GM19035 (cell line): ENCODE measurements around the gene MARS1.

ENCODE experiments used
- ATAC-seq: cut with Tn5 transposase; IDR thresholded peaks from one replicate; pipeline ENCODE4 v1.9.1; 2021; ENCODE audit not compliant: unreplicated experiment

Gene MARS1

DNA sequence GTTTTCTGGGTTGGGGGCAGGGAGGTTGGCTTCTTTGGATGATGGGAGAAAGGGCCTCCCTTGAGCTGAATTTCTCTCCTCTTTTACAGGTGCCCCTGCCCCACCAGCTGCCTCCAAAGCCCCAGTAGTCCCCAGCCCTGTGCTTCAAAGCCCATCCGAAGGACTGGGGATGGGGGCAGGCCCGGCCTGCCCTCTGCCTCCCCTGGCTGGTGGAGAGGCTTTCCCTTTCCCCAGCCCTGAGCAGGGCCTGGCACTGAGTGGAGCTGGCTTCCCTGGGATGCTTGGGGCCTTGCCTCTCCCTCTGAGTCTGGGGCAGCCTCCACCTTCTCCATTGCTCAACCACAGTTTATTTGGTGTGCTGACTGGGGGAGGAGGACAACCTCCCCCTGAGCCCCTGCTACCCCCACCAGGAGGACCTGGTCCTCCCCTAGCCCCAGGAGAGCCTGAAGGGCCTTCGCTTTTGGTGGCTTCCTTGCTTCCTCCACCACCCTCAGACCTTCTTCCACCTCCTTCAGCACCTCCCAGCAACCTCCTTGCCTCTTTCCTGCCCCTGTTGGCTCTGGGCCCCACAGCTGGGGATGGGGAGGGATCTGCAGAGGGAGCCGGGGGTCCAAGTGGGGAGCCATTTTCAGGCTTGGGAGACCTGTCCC lies 38.7 kb downstream of the MARS1 start:
- ATAC-seq: no peak

DNA sequence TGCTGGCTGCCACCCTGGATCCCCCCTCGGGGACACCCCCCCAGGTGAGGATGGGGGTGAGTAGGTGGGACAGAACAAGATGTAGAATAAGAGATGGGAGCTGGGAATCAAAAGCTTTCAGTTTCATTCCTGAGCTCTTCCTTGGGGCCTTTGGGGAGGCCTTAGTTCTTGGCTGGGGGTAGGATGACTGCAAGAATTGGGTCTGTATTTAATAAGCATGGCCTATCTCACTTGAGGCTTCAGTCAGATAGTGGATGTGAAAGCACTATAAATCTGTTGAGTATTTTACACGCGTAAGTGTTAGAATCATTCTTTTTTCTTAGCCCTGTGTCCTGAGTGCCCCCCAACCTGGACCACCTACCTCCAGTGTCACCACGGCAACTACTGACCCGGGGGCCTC lies 39.3 kb downstream of the MARS1 start:
- ATAC-seq: no peak

DNA sequence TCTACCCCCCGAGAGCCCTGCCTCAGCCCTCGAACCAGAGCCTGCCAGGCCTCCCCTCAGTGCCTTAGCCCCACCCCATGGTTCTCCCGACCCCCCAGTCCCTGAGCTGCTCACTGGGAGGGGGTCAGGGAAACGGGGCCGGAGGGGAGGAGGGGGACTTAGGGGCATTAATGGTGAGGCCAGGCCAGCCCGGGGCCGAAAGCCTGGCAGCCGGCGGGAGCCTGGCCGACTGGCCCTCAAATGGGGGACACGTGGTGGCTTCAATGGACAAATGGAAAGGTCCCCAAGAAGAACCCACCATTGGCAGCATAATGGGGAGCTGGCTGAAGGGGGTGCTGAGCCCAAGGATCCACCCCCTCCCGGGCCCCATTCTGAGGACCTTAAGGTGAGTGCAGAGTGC lies 40.3 kb downstream of the MARS1 start:
- no peak for ATAC-seq

DNA sequence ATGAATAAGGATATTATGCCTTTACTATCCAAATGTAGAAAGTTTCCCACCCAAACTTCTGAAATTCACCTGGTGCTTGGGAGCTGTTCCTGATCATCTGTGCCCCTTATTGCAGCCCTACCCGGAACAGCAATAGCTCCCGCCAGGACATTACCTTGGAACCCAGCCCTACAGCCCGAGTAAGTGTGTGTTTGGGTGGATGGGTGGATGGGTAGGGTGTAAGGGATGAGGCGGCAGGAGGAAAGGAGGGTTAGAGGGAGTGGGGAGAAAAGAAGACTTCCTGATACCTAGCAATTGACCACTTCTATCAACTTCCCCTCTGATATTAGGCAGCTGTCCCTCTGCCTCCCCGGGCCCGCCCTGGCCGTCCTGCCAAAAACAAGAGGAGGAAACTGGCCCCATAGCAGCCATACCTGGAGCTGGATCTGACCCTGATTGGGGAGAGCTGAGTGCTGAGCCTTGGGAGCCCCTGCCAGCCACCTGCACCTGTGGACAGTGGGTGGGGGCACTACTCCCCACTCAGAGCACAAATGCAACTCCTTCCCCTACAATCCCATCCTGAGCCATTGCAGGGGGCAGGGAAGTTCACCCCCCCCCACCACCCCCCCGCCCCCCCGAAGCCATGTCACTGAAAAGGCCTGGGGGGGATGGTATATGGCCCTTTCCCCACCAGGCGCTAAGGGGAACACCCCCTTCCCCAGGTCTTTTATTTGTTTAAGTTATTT lies 41.1 kb downstream of the MARS1 start:
- no peak for ATAC-seq

DNA sequence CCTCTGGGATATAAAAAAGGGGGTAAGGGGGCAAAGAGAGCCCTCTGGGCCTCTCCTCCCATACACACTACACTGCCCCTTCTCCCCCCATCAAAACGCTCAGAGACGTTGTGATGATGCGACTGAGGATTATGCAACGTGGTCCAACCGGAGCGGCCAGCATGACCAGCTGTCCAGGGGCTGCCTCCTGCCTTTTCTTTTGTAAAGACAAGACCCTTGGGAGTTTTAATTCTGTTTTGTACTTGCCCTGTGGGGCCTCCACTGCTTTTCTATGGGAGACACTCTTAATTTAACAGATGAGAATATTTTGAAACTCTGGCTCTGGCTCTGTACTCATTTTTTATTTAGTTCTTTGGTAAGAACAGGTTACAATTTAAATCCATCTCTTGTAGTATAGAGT lies 42.0 kb downstream of the MARS1 start:
- ATAC-seq: no peak

DNA sequence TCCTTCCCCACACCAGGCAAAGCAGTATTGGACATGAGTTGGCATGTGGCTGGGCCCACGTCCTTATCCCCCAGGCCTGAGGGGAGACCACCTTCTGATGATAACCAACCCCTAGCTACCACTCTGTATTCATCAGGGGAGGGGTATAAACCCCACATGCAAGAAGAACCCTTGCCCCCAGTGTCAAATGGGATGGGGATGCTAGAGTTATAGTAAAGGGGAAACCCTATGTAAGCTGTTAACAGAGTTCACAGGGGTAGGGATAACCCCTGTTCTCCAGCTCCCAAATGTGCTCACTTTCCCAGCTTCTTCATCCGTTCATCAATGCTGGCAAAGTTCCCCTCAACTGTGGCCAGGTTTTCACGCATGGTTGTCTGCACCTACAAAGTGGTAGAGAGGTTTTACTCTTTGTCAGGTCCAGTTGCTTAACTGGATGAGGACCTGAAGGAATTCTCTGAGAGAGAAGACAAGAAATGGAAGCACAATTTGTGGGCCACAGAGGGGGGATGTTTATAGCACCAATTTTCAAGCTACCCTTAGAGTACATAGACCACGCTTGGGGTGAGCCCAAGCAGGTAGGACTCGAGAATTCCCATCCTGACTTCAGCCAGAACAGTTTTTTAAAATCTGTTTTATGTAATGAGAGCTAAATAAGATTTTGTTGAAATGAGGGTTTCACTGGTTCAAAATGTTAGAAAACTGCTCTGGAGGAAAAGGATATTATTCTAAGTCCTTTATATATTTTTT lies 42.7 kb downstream of the MARS1 start:
- ATAC-seq: no peak

DNA sequence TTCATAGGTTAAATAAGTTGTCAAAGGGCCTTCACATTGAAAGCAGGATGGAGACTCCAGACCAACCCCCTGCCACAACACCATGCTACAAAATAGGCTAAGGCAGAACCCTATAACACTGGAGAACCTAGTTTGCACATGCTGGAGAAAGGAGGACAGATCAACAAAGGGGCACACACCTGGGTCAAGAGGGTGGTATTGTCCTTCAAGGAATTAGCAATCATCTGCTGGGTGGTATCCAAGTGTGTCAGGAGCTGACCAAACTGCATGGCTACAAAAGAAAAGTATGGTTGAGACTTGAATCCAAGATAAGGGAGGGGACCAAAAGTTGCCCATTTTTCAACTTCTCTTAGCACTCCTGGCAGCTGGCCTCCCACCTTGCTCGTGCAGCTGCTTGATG lies 44.0 kb downstream of the MARS1 start:
- no peak for ATAC-seq

DNA sequence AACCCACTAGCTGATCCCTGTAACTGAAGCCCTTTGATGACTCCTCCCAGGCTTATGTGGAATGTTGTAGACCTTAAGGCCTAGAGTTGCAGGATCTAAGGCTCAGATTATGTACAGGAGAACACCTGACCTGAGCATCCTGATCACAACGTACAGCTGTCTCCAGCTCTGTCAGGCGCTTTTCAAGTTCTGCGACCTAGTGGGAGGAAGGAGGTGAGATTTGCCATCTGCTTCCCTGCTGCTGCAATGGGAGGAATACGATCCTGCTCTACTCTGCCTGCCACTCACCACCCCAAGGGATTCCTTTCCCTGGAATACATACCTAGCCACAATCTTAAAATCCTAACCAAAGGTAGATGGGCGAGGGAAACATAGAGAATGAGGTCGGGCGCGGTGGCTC lies 45.2 kb downstream of the MARS1 start:
- no peak for ATAC-seq

DNA sequence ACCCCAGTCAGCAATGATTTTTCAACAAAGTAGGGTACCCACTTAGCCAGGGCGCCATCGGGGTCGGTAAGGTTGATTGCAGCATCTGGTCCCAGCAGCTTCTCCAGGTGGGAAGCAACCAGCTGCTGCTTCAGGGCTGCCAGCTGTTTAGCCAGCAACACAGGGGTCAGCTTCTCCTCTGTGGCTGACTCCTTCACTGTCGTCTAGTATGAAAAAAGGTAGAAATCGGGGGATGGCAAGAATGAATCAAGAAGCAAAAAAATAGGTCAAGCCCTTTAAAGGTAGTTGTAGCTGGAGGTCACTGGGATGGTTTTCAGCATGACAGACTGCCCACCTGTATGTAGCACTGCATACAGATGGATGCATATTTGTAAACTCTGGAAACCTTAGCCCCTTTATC lies 46.4 kb downstream of the MARS1 start:
- ATAC-seq: no peak

DNA sequence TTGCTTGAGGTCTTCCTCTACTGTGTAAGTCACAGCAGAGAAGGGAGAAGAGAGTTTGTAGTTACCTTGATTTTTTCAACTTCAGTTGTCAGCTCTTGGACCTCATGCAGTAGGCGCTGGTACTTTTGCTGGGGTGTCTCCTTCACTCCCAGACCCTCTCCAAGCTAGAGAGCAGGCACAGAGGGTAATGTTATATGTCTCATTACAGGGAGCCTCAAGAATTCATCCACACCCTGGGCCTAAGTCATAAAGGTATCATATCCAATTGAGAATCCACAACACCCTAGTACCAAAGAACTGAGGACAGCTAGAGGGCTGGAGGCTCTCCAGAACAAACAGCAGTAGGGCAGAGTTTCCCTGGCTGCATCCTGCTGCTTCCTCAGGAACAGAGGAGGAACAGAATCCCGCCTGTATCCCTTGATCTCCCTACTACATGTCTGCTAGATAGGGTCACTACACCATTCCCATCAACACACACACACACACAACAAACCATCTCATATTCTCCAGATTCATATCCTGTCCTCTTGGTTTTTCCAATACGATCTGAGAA lies 47.2 kb downstream of the MARS1 start:
- no peak for ATAC-seq

DNA sequence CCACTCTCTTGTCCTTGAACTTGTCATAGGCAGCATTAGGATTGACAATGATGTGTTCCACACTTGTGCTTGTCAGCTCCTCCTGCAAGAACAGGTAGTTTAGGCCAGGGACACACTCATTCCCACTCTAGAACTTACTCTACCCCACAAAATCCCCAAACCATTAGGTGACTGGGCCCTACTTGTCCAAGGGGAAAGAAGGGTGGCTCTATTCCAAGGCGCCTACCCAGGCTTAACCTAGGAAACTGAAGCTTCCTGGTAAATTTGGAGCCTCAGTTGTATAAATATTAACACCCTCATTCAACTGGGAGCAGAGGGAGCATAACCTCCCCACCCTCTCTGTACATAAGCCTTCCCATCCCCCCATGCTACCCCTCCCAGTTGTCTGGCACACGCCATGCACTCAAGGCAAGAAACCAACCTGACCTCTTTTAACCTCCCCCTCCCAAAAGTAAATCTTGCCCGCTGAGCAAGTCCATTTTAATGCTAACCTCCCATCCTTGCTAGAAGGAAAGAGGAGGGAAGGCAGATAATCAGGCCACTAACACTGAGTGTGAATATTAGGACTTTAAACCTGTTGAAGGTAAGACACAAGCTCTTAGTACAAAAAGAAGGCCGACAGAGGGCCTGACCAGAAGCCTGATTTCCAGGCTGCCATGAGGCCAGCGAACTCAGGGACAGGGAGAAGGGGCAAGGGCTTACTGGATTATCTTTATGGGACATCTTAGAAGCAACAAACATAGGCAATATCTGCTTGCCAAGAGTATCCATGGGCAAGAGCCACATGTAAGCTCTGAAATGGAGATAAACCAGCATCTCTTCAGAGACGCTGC lies 48.1 kb downstream of the MARS1 start:
- ATAC-seq: no peak

DNA sequence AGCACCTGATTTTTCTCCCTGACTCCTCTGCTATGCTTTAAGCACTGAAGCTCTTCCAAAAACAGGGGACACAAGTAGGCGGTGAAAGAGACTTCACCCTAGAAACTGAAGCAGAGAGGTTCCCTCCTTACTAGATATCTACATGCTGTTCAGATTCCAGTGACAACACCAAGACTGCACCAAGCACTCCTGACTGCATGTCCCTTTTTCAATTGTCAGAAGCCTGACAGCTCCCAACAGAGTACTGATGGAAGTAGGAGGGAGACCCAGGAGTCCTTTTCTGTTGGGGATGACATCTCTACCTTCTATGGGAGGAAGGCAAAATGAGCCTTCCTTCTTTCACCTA lies 48.7 kb downstream of the MARS1 start:
- ATAC-seq: no peak

DNA sequence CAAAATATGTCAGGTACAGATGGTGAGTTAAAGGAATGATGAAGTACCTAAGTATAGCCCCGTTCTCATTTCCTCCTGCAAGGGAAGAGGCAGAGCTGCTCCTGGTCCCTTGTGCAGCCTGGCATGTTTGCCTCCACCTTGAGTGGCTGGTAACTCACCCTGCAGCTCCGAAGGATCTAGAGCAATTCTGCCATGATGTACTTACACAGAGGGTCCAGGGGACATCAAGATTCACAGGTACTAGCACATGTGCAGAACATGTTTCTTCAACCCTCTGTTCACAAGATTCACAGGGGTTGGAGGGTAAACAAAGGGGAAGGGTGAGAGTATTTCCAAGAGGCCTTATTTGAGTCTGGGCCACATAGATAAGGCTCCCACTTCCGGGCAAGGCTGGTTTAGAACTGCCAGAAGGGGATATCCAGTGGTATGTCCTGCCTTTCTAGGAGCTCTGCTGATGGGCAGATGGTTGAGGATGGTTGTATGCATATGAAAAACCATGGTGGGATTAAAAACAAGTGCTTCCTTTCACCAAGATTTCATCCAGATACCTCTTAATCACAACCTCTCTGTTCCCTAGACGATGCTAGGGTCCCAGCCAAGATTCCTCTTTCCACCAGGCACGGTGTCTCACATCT lies 51.4 kb downstream of the MARS1 start:
- ATAC-seq: no peak

DNA sequence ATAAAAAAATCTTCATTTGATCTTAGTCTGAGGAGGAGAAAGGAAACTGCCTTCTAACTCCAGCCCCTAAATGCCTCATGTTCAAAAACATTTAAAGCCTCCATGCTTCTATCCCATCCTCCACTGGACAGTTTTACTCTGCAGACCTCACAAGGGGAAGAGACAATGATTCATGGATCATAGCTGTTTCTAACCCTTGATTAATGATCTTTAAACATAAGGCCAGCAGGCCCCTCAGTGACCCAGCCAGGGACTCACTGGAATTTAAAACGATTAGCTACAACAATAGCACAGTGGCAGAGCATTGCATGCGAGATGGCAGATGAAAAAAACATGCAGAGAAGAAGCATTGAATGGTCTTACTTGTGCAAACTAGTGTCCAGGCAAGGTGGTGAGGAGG lies 53.1 kb downstream of the MARS1 start:
- ATAC-seq: no peak

DNA sequence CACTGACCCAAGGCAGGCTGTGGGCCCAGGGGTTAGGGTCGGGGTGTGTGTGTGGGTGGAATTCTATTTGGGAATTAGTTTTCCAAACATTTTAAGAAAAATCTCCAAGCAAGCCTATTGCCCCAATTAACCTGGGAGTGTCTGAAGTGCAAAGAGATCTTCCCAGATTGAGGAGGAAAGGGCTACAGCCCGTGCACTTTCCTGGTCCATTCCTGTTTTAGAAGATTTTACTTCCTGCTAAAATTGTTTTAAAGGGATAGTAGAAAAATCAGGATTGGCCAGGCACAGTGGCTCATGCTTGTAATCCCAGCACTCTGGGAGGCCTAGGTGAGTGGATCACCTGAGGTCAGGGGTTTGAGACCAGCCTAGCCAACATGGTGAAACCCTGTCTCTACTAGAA lies 53.8 kb downstream of the MARS1 start:
- no peak for ATAC-seq

DNA sequence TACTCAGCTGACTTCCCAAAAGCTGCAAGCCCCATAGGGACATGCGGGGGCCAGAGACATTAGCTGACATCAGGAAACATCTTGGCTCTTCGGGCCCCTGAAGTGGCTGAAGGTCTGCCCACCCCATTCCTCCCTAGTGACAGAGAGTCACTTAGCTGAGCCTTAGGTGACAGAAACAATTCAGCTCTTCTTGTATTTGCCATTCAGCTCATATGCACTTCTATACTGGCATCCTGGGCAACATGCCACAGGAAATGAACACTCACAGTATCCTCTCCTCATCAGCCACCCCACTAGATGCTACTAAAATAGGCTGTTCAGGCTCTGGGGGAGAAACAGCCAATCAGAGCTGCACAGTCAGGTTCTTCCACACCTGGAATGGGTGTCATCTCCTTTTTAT lies 55.7 kb downstream of the MARS1 start:
- no peak for ATAC-seq

DNA sequence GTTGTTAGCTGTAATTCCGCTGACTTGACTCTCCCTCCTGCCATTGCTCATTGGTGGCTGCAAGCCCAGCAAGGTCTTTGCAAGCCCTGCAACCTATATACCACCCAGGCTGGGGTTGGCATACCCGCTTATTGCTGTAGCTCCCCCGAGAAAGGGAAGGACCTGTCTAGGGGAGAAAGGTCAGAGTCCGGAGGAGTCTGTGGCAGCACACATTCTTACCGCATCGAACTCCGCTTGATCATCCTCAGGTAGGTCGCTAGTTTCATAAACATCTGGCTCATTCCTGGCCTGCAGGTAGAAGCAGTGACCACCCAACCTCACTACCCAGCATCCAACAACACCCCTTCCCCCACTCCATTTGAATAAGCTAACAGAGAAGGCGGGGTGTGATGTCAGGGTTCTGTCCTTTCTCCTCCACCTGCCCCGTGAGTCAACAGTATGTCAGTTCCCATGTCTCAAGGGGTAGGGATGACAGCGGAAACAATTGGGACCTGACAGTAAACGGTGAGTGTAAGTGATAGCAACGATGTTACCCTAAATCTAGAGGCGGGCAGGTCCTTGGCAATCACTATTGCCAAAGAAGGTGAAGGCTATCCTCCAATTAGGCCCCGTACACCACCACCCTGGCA lies 58.1 kb downstream of the MARS1 start:
- no peak for ATAC-seq

DNA sequence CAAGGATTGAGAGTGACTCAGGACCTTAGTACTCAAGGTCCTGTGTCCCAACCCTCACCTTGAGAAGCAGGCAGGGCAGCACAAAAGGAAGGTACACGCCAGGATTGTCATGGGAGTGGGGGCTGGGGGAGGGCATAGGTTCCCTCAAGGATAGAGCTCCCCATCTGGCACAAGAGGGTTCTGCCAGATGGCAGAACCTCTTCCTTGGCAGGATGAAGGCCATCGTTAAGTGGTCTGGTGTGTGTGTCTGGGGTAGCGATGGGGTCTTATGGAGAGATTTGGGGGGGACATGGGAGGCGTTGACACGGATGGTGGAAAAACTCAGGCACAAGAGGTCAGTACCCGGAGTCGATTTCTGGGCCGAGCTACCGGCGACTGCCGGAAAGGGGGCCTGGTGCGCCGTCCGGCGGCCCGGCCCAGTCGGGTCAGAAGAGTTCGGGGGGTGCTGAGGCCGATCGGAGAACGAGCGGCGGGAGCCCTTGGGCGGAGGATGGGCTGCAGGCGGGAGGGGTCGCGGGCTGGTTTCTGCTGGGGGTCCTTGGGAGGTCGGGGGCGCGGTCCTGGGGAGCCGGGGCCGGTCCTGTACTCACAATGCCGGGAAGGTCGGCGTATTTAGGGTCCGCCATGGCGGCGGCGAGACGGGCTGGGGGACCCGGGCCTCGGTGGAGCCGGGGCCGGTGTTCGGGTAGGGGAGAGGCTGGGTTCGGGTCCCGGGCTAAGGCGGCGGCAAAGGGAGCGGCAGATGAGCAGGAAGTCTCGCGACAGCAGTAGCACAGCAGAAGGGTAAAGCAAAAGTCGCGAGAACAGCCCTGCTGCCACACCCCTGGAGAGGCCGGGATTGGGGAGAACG lies 58.8 kb downstream of the MARS1 start, which contains the start of gene DCTN2:
Gene DCTN2, minus strand, starts transcription at position 755 of the 850 bp plus-strand sequence. Its CDS starts 129 bp downstream, at position 626.
- ATAC-seq: peak; percentile 97
